HepG2 (cell line): ENCODE measurements around the gene RAMP1. TPM values are rescaled to one million over a fixed set of nuclear protein-coding genes. Genes with fewer than 3 reads are reported as not detected.

ENCODE experiments used
- ARID4A ChIP-seq: sonication (generic); formaldehyde crosslinking; IDR thresholded peaks from 2 replicates; pipeline ENCODE4 v1.5.0; 2020; ENCODE audit warnings: mild to moderate bottlenecking, missing genetic modification reagents, borderline replicate concordance
- BHLHE40 ChIP-seq: IDR thresholded peaks from 2 replicates; pipeline ENCODE4 v1.6.1; 2011; ENCODE audit warnings: low read length, improper control_type of control experiment
- CAMTA2 ChIP-seq: sonication (generic); formaldehyde crosslinking; IDR thresholded peaks from 2 replicates; pipeline ENCODE4 v1.4.0; 2020; ENCODE audit warnings: mild to moderate bottlenecking, missing genetic modification reagents, borderline replicate concordance
- EZH2 ChIP-seq: conservative IDR thresholded peaks from 2 replicates; pipeline ENCODE4 v1.6.1; 2012; ENCODE audit warnings: mild to moderate bottlenecking, low read depth, low read length, moderate library complexity
- FOXA3 ChIP-seq: IDR thresholded peaks from 2 replicates; pipeline ENCODE4 v1.6.1; 2016; ENCODE audit warnings: missing genetic modification reagents, missing compliant biosample characterization
- GATAD1 ChIP-seq: IDR thresholded peaks from 2 replicates; pipeline ENCODE4 v1.6.1; 2016; ENCODE audit warnings: missing genetic modification reagents, missing compliant biosample characterization
- GATAD2A ChIP-seq: IDR thresholded peaks from 2 replicates; pipeline ENCODE4 v1.6.1; 2016
- HNF4G ChIP-seq, 2 experiments: sonication (generic) in 1 of 2; formaldehyde crosslinking in 1 of 2; IDR thresholded peaks; 2 replicates each; pipeline versions ENCODE4 v1.4.0 to v1.6.1; 2011 to 2020; ENCODE audit warnings: borderline replicate concordance in 2 of 2, low read depth in 2 of 2, mild to moderate bottlenecking in 2 of 2, low read length in 1 of 2, missing genetic modification reagents in 1 of 2, moderate library complexity in 1 of 2
- HOXA3 ChIP-seq: sonication (generic); formaldehyde crosslinking; IDR thresholded peaks from 2 replicates; pipeline ENCODE4 v1.5.0; 2020; ENCODE audit warnings: missing genetic modification reagents
- IKZF5 ChIP-seq: IDR thresholded peaks from 2 replicates; pipeline ENCODE4 v1.6.1; 2018; ENCODE audit warnings: missing genetic modification reagents, mild to moderate bottlenecking, missing compliant biosample characterization
- IRF2 ChIP-seq: IDR thresholded peaks from 2 replicates; pipeline ENCODE4 v1.6.1; 2018; ENCODE audit warnings: missing genetic modification reagents, missing compliant biosample characterization
- RARA ChIP-seq: IDR thresholded peaks from 2 replicates; pipeline ENCODE4 v1.6.1; 2016; ENCODE audit warnings: missing genetic modification reagents, missing compliant biosample characterization
- SAP130 ChIP-seq: IDR thresholded peaks from 2 replicates; pipeline ENCODE4 v1.6.1; 2016; ENCODE audit warnings: low read depth
- SMAD3 ChIP-seq: sonication (generic); formaldehyde crosslinking; IDR thresholded peaks from 2 replicates; pipeline ENCODE4 v1.4.0; 2020; ENCODE audit warnings: missing genetic modification reagents
- SMC3 ChIP-seq: IDR thresholded peaks from 2 replicates; pipeline ENCODE4 v1.6.1; 2011; ENCODE audit warnings: low read length, improper control_type of control experiment
- STAG1 ChIP-seq: sonication (generic); formaldehyde crosslinking; IDR thresholded peaks from 2 replicates; pipeline ENCODE4 v1.4.0; 2020; ENCODE audit warnings: missing genetic modification reagents
- THAP11 ChIP-seq: IDR thresholded peaks from 2 replicates; pipeline ENCODE4 v1.6.1; 2016; ENCODE audit warnings: missing biosample characterization, missing genetic modification reagents
- ZBTB33 ChIP-seq: sonication (generic); formaldehyde crosslinking; IDR thresholded peaks from 2 replicates; pipeline ENCODE4 v1.4.0; 2020; ENCODE audit warnings: missing genetic modification reagents
- ZBTB7B ChIP-seq: sonication (generic); formaldehyde crosslinking; IDR thresholded peaks from 2 replicates; pipeline ENCODE4 v1.4.0; 2020; ENCODE audit warnings: missing genetic modification reagents
- ZNF253 ChIP-seq: sonication (generic); formaldehyde crosslinking; IDR thresholded peaks from 2 replicates; pipeline ENCODE4 v1.8.0; 2022; ENCODE audit warnings: mild to moderate bottlenecking, missing genetic modification reagents, borderline replicate concordance
- ZNF326 ChIP-seq: sonication (generic); formaldehyde crosslinking; IDR thresholded peaks from 2 replicates; pipeline ENCODE4 v1.4.0; 2020; ENCODE audit warnings: missing genetic modification reagents, borderline replicate concordance
- ZNF446 ChIP-seq: sonication (generic); formaldehyde crosslinking; IDR thresholded peaks from 2 replicates; pipeline ENCODE4 v1.5.0; 2020; ENCODE audit warnings: mild to moderate bottlenecking, missing genetic modification reagents
- ZNF781 ChIP-seq: sonication (generic); formaldehyde crosslinking; IDR thresholded peaks from 2 replicates; pipeline ENCODE4 v1.5.1; 2020; ENCODE audit warnings: borderline replicate concordance, mild to moderate bottlenecking, missing genetic modification reagents; ENCODE audit errors: not compliant biosample characterization
- polyA plus RNA-seq, 8 experiments: library from polyadenylated mRNA; depleted of rRNA in 3 of 8; stranded (reverse) in 7 of 8; unstranded in 1 of 8; fragments of >200 nt; fragmentation: Illumina TruSeq in 4 of 8; extraction: Trizol in 4 of 8; gene quantifications; 2 replicates each; pipeline versions ENCODE4 v1.2.1 to v1.2.3, GENCODE V29; 2011 to 2016; ENCODE audit warnings: low read depth in 4 of 8, missing spikeins in 1 of 8, mixed read lengths in 1 of 8; ENCODE audit not compliant: insufficient read depth in 1 of 8
- total RNA-seq, 5 experiments: library from RNA; depleted of rRNA; stranded (reverse); fragments of >200 nt; fragmentation: Illumina TruSeq; extraction: Trizol; gene quantifications; 2 replicates each; pipeline ENCODE4 v1.2.3, GENCODE V29; 2016; ENCODE audit warnings: low read depth in 1 of 5

The RAMP1 gene
- total and polyA plus RNA-seq, 2 of the 13 experiments (the other 11 are each of a cell fraction or from before 2014, with no cell fraction given): 0.29 to 0.61 TPM

GRCh38 chr2:237858294-237859081, 935 bp upstream of the RAMP1 start (continued):
- TF ChIP-seq ZBTB33 (CRISPR knock-in tag) (peak; percentile 20; the same call in 1 of the 2 replicates), IRF2 (CRISPR knock-in tag) (peak; percentile 54; the same call in 1 of the 2 replicates), EZH2 (peak; percentile 93), HNF4G (IDR thresholded peaks at IDR 0.05; ENCODE audit: borderline replicate concordance, low read depth, low read length) (no peak), HNF4G (CRISPR knock-in tag; IDR thresholded peaks at IDR 0.05; ENCODE audit: borderline replicate concordance, low read depth) (no peak), ARID4A (CRISPR knock-in tag) (peak; percentile 29; the same call in 1 of the 2 replicates), SAP130 (CRISPR knock-in tag) (peak; percentile 56), IKZF5 (CRISPR knock-in tag) (peak; percentile 61; the same call in 1 of the 2 replicates), SMC3 (peak; percentile 95), RARA (peak; percentile 46; the same call in 1 of the 2 replicates), SMAD3 (CRISPR knock-in tag) (0 out of 2 replicates have a peak, but pooled peaks have one; percentile 66), ZBTB7B (CRISPR knock-in tag) (peak; percentile 20; the same call in 1 of the 2 replicates), ZNF253 (peak; percentile 69; the same call in 1 of the 2 replicates), BHLHE40 (peak; percentile 55), HOXA3 (CRISPR knock-in tag) (peak; percentile 45; the same call in 1 of the 2 replicates), CAMTA2 (CRISPR knock-in tag) (peak; percentile 63; the same call in 1 of the 2 replicates), STAG1 (CRISPR knock-in tag) (peak; percentile 98), FOXA3 (CRISPR knock-in tag) (peak; percentile 44; the same call in 1 of the 2 replicates), GATAD1 (CRISPR knock-in tag) (peak; percentile 64), ZNF781 (CRISPR knock-in tag) (peak; percentile 62), ZNF446 (CRISPR knock-in tag) (no peak), ZNF326 (CRISPR knock-in tag) (no peak), GATAD2A (CRISPR knock-in tag) (peak; percentile 69), THAP11 (CRISPR knock-in tag) (peak; percentile 63)
